Endodermal cell (in vitro differentiated cells): ENCODE results near the gene SAA2. TPM values are rescaled to one million over a fixed set of nuclear protein-coding genes. Genes with fewer than 3 reads are reported as not detected.

Experiments used
- DNase-seq: peaks from one replicate; pipeline ENCODE4 v3.0.0-alpha.2; 2017
- H3K27ac ChIP-seq: 2 replicates; pipeline ENCODE4 v1.5.1; 2013; ENCODE audit warnings: mild to moderate bottlenecking, low read depth, low read length, moderate library complexity
- H3K27me3 ChIP-seq: 2 replicates; pipeline ENCODE4 v1.6.1; 2013; ENCODE audit warnings: mild to moderate bottlenecking, low read length, moderate library complexity; ENCODE audit not compliant: insufficient read depth, control insufficient read depth, poor library complexity, severe bottlenecking
- H3K36me3 ChIP-seq: 2 replicates; pipeline ENCODE4 v1.7.0; 2013; ENCODE audit warnings: mild to moderate bottlenecking, low read length, moderate library complexity; ENCODE audit not compliant: control insufficient read depth, insufficient read depth
- H3K4me1 ChIP-seq: one replicate; pipeline ENCODE4 v1.7.0; 2013; ENCODE audit warnings: low read length; ENCODE audit not compliant: control insufficient read depth, insufficient read depth
- H3K4me3 ChIP-seq: 2 replicates; pipeline ENCODE4 v1.5.1; 2013; ENCODE audit warnings: mild to moderate bottlenecking, low read length, moderate library complexity
- H3K9ac ChIP-seq: 2 replicates; pipeline ENCODE4 v1.6.1; 2013; ENCODE audit warnings: mild to moderate bottlenecking, low read length, moderate library complexity; ENCODE audit not compliant: poor library complexity, severe bottlenecking; ENCODE audit errors: extremely low read depth
- H3K9me3 ChIP-seq: 2 replicates; pipeline ENCODE4 v1.6.1; 2013; ENCODE audit warnings: mild to moderate bottlenecking, low read length, moderate library complexity; ENCODE audit not compliant: control insufficient read depth
- H3K27ac Mint-ChIP-seq: 2 replicates; pipeline ENCODE4 v1.8.0; 2020; ENCODE audit warnings: mixed read lengths
- H3K27me3 Mint-ChIP-seq: 2 replicates; pipeline ENCODE4 v1.8.0; 2021; ENCODE audit warnings: mild to moderate bottlenecking, mixed read lengths; ENCODE audit not compliant: insufficient read depth
- H3K36me3 Mint-ChIP-seq: 2 replicates; pipeline ENCODE4 v1.8.0; 2020; ENCODE audit warnings: low read depth, mixed read lengths
- H3K4me1 Mint-ChIP-seq: 2 replicates; pipeline ENCODE4 v1.8.0; 2020; ENCODE audit warnings: mixed read lengths
- H3K4me3 Mint-ChIP-seq: 2 replicates; pipeline ENCODE4 v1.8.0; 2020; ENCODE audit warnings: mild to moderate bottlenecking, moderate library complexity, mixed read lengths
- H3K9me3 Mint-ChIP-seq: 2 replicates; pipeline ENCODE4 v1.8.0; 2020; ENCODE audit warnings: mild to moderate bottlenecking, mixed read lengths
- CTCF ChIP-seq: fragments of 200-600 bp; sonication (generic); conservative IDR thresholded peaks from 2 replicates; pipeline ENCODE4 v1.5.0; 2021; ENCODE audit warnings: antibody characterized with exemption, mild to moderate bottlenecking
- WGBS, 2 experiments: methylation state at CpG; one replicate each; pipeline versions ENCODE4 v1.1.5 to v1.1.7; 2013; ENCODE audit warnings: missing lambda C conversion rate in 2 of 2, mixed read lengths in 1 of 2; ENCODE audit not compliant: insufficient coverage in 1 of 2, insufficient read length in 1 of 2; 5-methylcytosine and 5-hydroxymethylcytosine counted together
- total RNA-seq, 2 donors: library from RNA; stranded (reverse); fragmentation: NEBNext Ultra II Directional in 1 of 2; extraction: Animal tissue kit (Norgen Biotek cat#: 25700) in 1 of 2; gene quantifications; 2 replicates in 1 of 2; 3 replicates in 1 of 2; pipeline ENCODE4 v1.2.1, GENCODE V29; 2021

Gene SAA2
- total RNA-seq, 2 donors from 2014 or later = 0.29 to 1.4 TPM

- Mint-ChIP-seq H3K4me3 (no peak within 1 kb of the TSS), H3K9me3 (no peaks in the 10 kb centered on the region), H3K27ac (no peak within 1 kb of the TSS), H3K36me3 (no peaks in the 10 kb centered on the region), H3K4me1 (no peaks in the 10 kb centered on the region), H3K27me3 (peaks cover 19% of the 10 kb centered on the region)
- Histone ChIP-seq H3K27ac (no peak within 1 kb of the TSS), H3K9me3 (no peaks in the 10 kb centered on the region), H3K4me1 (no peaks in the 10 kb centered on the region), H3K9ac (no peak within 1 kb of the TSS), H3K27me3 (peaks cover 23% of the 10 kb centered on the region), H3K36me3 (no peaks in the 10 kb centered on the region), H3K4me3 (no peak within 1 kb of the TSS)
- WGBS, 2 experiments = 92 to 93% methylated on average over 2 of the region's 2 CpGs
- TF ChIP-seq CTCF = no peak
- DNase-seq = no peak
Observed at GRCh38 chr11:18236664-18237356, 11.7 kb downstream of the SAA2 start, which contains the start of gene SAA4. Gene SAA4 (minus strand): TSS chr11:18236802. CDS start chr11:18235926, 876 bp downstream.

- Histone ChIP-seq H3K36me3 (no peaks in the 10 kb centered on the region), H3K27me3 (peaks cover 23% of the 10 kb centered on the region), H3K9ac (no peak overlapping the region), H3K9me3 (no peaks in the 10 kb centered on the region), H3K27ac (no peak overlapping the region), H3K4me1 (no peaks in the 10 kb centered on the region), H3K4me3 (no peak overlapping the region)
- DNase-seq = no peak
- Mint-ChIP-seq H3K4me3 (no peak overlapping the region), H3K4me1 (no peaks in the 10 kb centered on the region), H3K36me3 (no peaks in the 10 kb centered on the region), H3K27ac (no peak overlapping the region), H3K27me3 (peaks cover 17% of the 10 kb centered on the region), H3K9me3 (no peaks in the 10 kb centered on the region)
- WGBS, 2 experiments = 80% methylated on average over 3 to 8 of the region's 8 CpGs
- no peak for TF ChIP-seq CTCF
Observed at GRCh38 chr11:18235394-18236334, 12.8 kb downstream of the SAA2 start.

GRCh38 chr11:18233912-18234311, 14.6 kb downstream of the SAA2 start:
- Histone ChIP-seq H3K27ac (no peak overlapping the region), H3K9me3 (no peaks in the 10 kb centered on the region), H3K4me1 (no peaks in the 10 kb centered on the region), H3K36me3 (no peaks in the 10 kb centered on the region), H3K4me3 (no peak overlapping the region), H3K27me3 (peaks cover 11% of the 10 kb centered on the region), H3K9ac (no peak overlapping the region)
- WGBS, 2 experiments = 83 to 92% methylated on average over 2 to 4 of the region's 4 CpGs
- H3K4me3 Mint-ChIP-seq = no peak overlapping the region
- peaks cover 10% of the 10 kb centered on the region for H3K27me3 Mint-ChIP-seq
- H3K9me3 Mint-ChIP-seq = no peaks in the 10 kb centered on the region
- H3K36me3 Mint-ChIP-seq = no peaks in the 10 kb centered on the region
- H3K4me1 Mint-ChIP-seq = no peaks in the 10 kb centered on the region
- TF ChIP-seq CTCF = no peak
- DNase-seq = no peak
- H3K27ac Mint-ChIP-seq = no peak overlapping the region
